PC-9 (cell line): ENCODE data around the gene WIPI1.
A peak's percentile ranks its signal among the peaks of the same experiment; 100 is the strongest.

Experiments used
- CTCF ChIP-seq: fragments of 200-600 bp; sonication (generic); conservative IDR thresholded peaks from 2 replicates; pipeline ENCODE4 v1.6.1; 2017; ENCODE audit warnings: mixed run types, antibody characterized with exemption, mild to moderate bottlenecking, moderate library complexity
- EZH2 ChIP-seq: fragments of 200-600 bp; sonication (generic); IDR thresholded peaks from 2 replicates; pipeline ENCODE4 v1.8.0; 2017; ENCODE audit warnings: antibody characterized with exemption, low read depth

GRCh38 chr17:68463211-68464019 lies 6.1 kb upstream of the WIPI1 start:
- peak; percentile 32; the same call in 1 of the 2 replicates for TF ChIP-seq CTCF
- no peak for TF ChIP-seq EZH2
